ENCODE data around the gene ADAM15.

The ADAM15 gene

DNA sequence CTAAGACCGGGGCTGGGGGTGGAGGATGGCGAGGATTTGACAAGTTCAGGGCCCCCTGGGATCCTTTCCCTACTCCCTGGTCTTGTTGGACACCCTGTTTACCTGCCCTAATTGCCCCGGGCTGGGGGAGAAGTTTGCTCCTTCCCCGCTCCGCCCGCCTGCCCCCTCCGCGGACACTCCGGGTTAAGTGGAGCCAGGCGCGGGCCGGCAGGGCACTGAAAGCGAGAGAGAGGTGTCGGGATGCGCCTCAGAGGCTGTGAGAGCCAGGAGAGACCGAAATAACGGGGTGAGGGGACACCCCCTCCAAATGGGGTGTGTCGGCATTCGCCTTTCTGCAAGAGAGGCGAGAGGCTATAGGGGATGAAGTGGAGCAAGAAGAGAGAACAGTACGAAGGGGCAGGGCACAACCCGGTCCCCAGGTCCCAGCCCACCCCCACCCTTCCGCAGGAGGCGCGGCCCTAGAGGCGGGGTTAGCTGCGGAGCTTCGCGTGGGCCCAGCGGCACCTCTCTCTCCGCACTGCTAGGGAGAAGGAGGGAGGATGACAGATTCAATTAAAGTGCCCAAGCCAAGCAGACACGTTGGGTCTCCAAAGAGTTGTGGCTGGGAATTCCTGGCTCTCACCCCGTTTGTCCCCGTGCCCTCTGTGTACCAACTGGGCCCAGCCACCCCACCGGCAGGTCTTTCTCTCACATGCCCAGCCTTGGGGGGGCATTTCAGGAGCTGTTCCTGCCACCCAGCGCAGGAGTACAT is 31.4 kb downstream of the ADAM15 start:
- peaks cover 79% of the 10 kb centered on the region for H3K4me1 ChIP-seq (ENCODE audit: control insufficient read depth, insufficient read depth, low read length)
- peak overlapping the region; percentile 19 for H3K4me3 ChIP-seq (ENCODE audit: low read length)
- H3K36me3 ChIP-seq (ENCODE audit: control insufficient read depth, insufficient read depth, low read length): no peaks in the 10 kb centered on the region
- H3K27me3 ChIP-seq (ENCODE audit: control insufficient read depth, insufficient read depth, low read length): peaks cover 57% of the 10 kb centered on the region
- H3K9ac ChIP-seq (ENCODE audit: low read length): peak overlapping the region; percentile 18
- no peaks in the 10 kb centered on the region for H3K9me3 ChIP-seq (ENCODE audit: control insufficient read depth, low read length)

DNA sequence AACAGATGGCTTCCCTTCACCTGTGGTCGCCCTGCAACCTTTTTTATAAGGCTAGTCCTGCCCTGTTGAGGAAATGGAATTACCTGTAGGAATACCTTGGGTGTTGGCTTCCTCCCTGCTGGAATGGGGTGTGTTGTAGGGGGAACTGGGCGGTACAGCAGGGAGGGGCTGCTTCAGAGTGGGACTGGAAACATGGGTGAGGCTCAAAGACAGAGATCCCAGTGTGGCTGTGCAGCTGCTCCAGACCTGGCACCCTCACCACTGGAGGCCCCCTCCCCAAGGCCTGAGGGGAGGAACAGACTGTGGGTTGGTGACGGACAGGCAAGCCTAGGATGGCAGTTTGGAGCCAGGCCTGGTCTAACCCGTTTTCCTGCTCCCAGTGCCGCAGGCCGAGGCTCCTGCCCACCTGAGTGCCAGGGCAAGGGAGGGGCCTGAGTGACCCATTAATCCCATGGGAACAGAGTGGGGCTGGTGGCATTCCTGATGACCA is 32.0 kb downstream of the ADAM15 start:
- H3K9ac ChIP-seq (ENCODE audit: low read length): peak overlapping the region; percentile 18
- peaks cover 73% of the 10 kb centered on the region for H3K4me1 ChIP-seq (ENCODE audit: control insufficient read depth, insufficient read depth, low read length)
- no peaks in the 10 kb centered on the region for H3K9me3 ChIP-seq (ENCODE audit: control insufficient read depth, low read length)
- peaks cover 57% of the 10 kb centered on the region for H3K27me3 ChIP-seq (ENCODE audit: control insufficient read depth, insufficient read depth, low read length)
- peak overlapping the region; percentile 19 for H3K4me3 ChIP-seq (ENCODE audit: low read length)
- no peaks in the 10 kb centered on the region for H3K36me3 ChIP-seq (ENCODE audit: control insufficient read depth, insufficient read depth, low read length)

DNA sequence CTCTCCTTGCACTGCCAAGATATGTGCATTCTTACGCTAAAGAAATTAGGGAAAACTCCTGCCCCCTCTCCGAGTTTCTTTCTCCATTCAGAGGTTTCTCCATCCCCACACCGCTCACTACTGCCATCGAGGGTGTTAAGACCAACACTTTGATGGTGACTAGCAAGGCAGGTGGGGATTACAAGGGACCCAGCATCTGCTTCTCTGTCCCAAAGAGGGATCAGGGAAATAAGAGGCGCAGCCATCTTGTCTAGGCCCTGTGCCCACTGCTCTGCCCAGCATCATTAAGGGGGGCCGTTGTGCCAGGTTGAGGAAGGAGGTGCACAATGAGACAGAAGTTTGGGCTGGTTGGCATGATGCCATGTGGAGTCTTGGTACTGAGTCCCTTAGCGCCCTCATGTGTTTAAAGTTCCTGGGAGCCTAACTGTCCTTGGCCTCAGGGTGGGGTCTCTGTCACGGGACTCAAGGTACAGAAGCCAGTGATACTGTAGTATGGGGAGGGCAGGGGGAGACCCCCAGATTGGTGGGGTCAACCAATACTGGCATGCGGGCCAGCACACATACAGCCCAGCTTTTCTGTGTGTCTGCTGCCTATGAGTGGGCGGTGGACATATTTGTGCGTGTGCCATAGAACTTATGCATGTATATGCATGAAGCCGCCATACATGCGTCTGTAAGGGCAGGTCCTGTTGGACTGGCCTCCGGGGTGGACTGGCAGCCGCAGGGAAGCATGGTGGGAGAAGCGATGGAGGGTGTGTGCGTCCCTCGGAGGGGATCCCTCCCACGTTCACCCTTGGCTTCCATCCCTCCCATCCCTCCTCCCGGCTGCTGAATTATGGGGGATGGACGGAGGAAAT is 33.0 kb downstream of the ADAM15 start:
- H3K4me1 ChIP-seq (ENCODE audit: control insufficient read depth, insufficient read depth, low read length): peaks cover 67% of the 10 kb centered on the region
- peak overlapping the region; percentile 87 for H3K4me3 ChIP-seq (ENCODE audit: low read length)
- no peaks in the 10 kb centered on the region for H3K36me3 ChIP-seq (ENCODE audit: control insufficient read depth, insufficient read depth, low read length)
- peak overlapping the region; percentile 75 for H3K9ac ChIP-seq (ENCODE audit: low read length)
- no peaks in the 10 kb centered on the region for H3K9me3 ChIP-seq (ENCODE audit: control insufficient read depth, low read length)
- H3K27me3 ChIP-seq (ENCODE audit: control insufficient read depth, insufficient read depth, low read length): peaks cover 56% of the 10 kb centered on the region

DNA sequence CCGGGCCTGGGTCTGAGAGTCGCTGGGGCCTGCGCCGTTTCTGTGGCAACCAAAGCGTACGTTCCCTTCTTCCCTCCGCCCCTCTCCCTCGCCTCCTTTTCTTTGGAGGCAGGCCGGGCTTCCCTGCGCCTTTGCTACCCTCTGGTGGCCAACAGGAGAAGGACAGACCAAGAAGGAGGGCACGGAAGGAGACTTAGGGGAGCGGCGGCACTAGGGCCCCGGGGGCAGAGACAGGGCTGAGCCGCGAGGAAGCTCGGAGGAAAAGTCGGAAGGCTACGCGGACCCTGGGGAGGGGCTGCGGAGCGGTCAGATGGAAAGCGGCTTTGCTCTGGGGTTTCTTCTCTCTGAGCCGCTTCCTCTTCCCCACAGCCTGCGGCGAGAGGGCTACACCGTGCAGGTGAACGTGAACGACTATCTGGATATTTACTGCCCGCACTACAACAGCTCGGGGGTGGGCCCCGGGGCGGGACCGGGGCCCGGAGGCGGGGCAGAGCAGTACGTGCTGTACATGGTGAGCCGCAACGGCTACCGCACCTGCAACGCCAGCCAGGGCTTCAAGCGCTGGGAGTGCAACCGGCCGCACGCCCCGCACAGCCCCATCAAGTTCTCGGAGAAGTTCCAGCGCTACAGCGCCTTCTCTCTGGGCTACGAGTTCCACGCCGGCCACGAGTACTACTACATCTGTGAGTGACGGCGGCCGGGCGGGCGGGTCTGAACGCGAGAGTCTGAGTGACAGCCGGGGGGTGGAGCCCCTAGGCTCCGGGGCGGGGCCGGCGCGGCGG is 33.8 kb downstream of the ADAM15 start:
- H3K36me3 ChIP-seq (ENCODE audit: control insufficient read depth, insufficient read depth, low read length): no peaks in the 10 kb centered on the region
- H3K4me1 ChIP-seq (ENCODE audit: control insufficient read depth, insufficient read depth, low read length): peaks cover 59% of the 10 kb centered on the region
- peak overlapping the region; percentile 77 for H3K9ac ChIP-seq (ENCODE audit: low read length)
- H3K4me3 ChIP-seq (ENCODE audit: low read length): peak overlapping the region; percentile 87
- no peaks in the 10 kb centered on the region for H3K9me3 ChIP-seq (ENCODE audit: control insufficient read depth, low read length)
- H3K27me3 ChIP-seq (ENCODE audit: control insufficient read depth, insufficient read depth, low read length): peaks cover 48% of the 10 kb centered on the region

DNA sequence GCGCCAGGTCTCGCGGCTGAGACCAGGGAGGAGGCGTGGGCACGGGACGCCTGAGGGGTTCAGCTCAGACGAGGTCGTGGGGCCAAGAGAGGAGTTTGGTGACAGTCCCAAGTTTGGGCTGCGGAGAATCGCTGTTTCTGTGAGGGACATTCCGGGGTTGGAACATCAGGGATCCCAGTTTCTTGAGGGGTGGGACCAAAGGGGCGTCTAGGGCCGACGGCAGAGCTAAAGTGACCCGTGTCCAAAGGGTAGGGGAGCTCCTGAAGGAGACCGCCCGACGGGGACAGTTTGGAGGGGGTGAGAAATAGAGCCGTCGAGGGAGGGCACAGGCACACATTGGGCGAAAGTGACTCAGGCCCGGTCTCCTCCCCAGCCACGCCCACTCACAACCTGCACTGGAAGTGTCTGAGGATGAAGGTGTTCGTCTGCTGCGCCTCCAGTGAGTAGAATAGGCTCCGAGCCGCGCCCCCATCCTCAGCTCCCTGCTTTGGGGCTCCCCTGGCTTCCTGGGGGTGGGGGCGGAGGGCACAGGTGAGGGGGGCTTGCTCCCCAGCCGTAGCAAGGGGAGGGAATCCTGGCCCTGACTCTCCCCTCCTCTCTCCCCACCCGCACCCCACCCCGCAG is 34.5 kb downstream of the ADAM15 start:
- Histone ChIP-seq H3K9me3 (ENCODE audit: control insufficient read depth, low read length) (no peaks in the 10 kb centered on the region), H3K9ac (ENCODE audit: low read length) (peak overlapping the region; percentile 77), H3K36me3 (ENCODE audit: control insufficient read depth, insufficient read depth, low read length) (no peaks in the 10 kb centered on the region), H3K4me3 (ENCODE audit: low read length) (peak overlapping the region; percentile 87), H3K27me3 (ENCODE audit: control insufficient read depth, insufficient read depth, low read length) (peaks cover 41% of the 10 kb centered on the region), H3K4me1 (ENCODE audit: control insufficient read depth, insufficient read depth, low read length) (peaks cover 52% of the 10 kb centered on the region)

DNA sequence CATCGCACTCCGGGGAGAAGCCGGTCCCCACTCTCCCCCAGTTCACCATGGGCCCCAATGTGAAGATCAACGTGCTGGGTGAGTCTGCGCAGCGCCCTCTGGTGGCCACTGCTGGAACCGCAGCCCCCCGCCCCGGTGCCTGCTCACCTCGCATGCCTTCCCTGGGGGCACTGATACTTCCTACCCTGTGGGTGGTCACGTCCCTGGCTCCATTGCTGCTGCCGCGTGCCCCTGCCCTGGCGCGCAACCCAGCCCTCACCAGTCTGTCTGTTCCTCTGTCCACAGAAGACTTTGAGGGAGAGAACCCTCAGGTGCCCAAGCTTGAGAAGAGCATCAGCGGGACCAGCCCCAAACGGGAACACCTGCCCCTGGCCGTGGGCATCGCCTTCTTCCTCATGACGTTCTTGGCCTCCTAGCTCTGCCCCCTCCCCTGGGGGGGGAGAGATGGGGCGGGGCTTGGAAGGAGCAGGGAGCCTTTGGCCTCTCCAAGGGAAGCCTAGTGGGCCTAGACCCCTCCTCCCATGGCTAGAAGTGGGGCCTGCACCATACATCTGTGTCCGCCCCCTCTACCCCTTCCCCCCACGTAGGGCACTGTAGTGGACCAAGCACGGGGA is 35.1 kb downstream of the ADAM15 start:
- Histone ChIP-seq H3K4me3 (ENCODE audit: low read length) (peak overlapping the region; percentile 87), H3K9ac (ENCODE audit: low read length) (no peak overlapping the region), H3K36me3 (ENCODE audit: control insufficient read depth, insufficient read depth, low read length) (no peaks in the 10 kb centered on the region), H3K27me3 (ENCODE audit: control insufficient read depth, insufficient read depth, low read length) (peaks cover 34% of the 10 kb centered on the region), H3K9me3 (ENCODE audit: control insufficient read depth, low read length) (no peaks in the 10 kb centered on the region), H3K4me1 (ENCODE audit: control insufficient read depth, insufficient read depth, low read length) (peaks cover 48% of the 10 kb centered on the region)

DNA sequence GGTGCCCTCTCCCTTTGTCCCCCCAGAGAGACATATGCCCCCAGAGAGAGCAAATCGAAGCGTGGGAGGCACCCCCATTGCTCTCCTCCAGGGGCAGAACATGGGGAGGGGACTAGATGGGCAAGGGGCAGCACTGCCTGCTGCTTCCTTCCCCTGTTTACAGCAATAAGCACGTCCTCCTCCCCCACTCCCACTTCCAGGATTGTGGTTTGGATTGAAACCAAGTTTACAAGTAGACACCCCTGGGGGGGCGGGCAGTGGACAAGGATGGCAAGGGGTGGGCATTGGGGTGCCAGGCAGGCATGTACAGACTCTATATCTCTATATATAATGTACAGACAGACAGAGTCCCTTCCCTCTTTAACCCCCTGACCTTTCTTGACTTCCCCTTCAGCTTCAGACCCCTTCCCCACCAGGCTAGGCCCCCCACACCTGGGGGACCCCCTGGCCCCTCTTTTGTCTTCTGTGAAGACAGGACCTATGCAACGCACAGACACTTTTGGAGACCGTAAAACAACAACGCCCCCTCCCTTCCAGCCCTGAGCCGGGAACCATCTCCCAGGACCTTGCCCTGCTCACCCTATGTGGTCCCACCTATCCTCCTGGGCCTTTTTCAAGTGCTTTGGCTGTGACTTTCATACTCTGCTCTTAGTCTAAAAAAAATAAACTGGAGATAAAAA is 35.9 kb downstream of the ADAM15 start:
- Histone ChIP-seq H3K27me3 (ENCODE audit: control insufficient read depth, insufficient read depth, low read length) (peaks cover 27% of the 10 kb centered on the region), H3K9ac (ENCODE audit: low read length) (no peak overlapping the region), H3K36me3 (ENCODE audit: control insufficient read depth, insufficient read depth, low read length) (no peaks in the 10 kb centered on the region), H3K4me3 (ENCODE audit: low read length) (no peak overlapping the region), H3K9me3 (ENCODE audit: control insufficient read depth, low read length) (no peaks in the 10 kb centered on the region), H3K4me1 (ENCODE audit: control insufficient read depth, insufficient read depth, low read length) (peaks cover 47% of the 10 kb centered on the region)

DNA sequence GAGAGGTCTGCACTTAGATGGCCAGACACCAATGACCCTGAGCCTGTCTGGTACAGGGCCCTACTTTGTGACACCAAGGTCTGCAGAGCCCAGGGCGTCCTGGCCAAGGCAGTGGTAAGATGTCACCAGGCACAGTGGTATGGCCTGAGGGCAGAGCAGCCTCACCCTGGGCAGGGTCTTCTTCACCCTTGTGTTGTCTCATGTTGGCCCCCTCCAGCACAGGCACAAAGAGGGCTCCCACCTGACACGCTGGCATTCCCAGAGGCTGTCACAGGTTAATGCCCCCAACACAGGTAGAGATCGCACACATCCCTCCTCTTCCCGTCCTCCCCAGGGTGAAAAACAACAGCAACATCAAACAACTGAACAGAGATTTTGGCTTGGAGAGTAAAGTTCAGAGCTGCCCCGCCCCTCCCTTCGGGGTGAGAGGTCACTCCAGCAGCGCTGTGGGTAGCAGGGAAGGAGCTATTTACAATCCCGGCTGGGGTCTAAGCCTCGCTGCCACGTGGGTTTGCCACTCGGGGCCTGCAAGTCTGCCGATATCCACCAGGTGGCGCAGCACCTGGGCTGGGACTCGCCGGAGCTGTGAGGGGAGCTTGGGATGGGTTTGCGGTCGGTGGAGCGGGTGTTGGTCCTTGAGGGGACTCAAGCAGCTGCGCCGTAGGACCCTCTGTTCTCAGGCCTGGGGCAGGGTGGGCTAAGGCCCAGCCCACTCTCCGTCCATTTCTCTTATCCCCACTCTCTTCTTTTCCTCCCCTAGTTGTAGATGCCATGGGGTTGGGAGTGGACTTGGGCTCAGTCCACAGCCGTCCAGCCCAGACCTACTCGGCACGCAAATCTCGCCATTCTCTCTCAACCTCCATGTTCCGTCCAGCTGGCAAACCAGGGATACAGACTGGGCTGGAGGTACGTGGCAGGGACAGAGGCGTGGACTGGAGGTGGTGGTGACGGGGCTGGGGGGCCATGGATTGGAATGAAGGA is 40.2 kb downstream of the ADAM15 start:
- Histone ChIP-seq H3K36me3 (ENCODE audit: control insufficient read depth, insufficient read depth, low read length) (no peaks in the 10 kb centered on the region), H3K27me3 (ENCODE audit: control insufficient read depth, insufficient read depth, low read length) (no peaks in the 10 kb centered on the region), H3K4me3 (ENCODE audit: low read length) (no peak overlapping the region), H3K9ac (ENCODE audit: low read length) (no peak overlapping the region), H3K4me1 (ENCODE audit: control insufficient read depth, insufficient read depth, low read length) (peaks cover 9% of the 10 kb centered on the region), H3K9me3 (ENCODE audit: control insufficient read depth, low read length) (no peaks in the 10 kb centered on the region)

DNA sequence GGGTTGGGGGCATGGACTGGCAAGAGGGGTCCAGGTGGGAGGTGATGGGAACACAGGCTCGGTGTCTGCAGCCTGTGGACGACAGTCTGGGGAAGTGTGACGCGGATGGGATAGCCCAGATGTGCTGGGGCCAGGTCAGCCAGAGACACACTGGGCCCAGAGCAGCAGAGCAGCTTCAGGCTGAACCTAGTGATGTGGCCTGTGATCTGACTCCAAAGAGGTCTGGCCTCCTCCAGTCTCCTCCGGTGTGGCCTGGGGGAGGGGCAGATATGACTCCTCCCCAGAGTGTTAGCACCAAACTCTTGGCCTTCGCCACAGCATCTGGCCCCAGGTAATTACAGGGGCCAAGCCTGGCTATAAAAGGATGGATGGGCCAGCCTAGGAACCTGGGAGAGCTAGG is 41.0 kb downstream of the ADAM15 start:
- no peaks in the 10 kb centered on the region for H3K9me3 ChIP-seq (ENCODE audit: control insufficient read depth, low read length)
- H3K4me1 ChIP-seq (ENCODE audit: control insufficient read depth, insufficient read depth, low read length): peaks cover 9% of the 10 kb centered on the region
- no peak overlapping the region for H3K4me3 ChIP-seq (ENCODE audit: low read length)
- H3K36me3 ChIP-seq (ENCODE audit: control insufficient read depth, insufficient read depth, low read length): no peaks in the 10 kb centered on the region
- H3K9ac ChIP-seq (ENCODE audit: low read length): no peak overlapping the region
- H3K27me3 ChIP-seq (ENCODE audit: control insufficient read depth, insufficient read depth, low read length): no peaks in the 10 kb centered on the region

DNA sequence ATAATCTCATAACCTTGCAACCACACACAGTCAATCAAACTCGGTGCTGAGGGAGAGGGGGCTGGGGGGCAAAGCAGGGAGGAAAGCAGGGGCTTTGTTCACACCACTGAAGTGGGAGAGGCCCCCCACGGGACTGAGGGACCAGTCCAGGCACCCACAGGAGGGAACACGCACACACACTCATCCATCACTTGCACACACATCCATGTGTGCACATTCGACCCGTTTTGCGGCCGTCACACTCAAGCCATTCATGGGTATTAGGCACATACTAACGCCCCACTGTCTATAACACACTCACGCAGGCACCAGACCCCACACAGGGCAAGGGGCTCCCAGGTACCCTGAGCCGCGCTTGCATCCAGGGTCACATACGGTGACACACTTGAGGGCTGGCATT is 41.5 kb downstream of the ADAM15 start:
- peaks cover 9% of the 10 kb centered on the region for H3K4me1 ChIP-seq (ENCODE audit: control insufficient read depth, insufficient read depth, low read length)
- H3K4me3 ChIP-seq (ENCODE audit: low read length): no peak overlapping the region
- H3K36me3 ChIP-seq (ENCODE audit: control insufficient read depth, insufficient read depth, low read length): no peaks in the 10 kb centered on the region
- no peak overlapping the region for H3K9ac ChIP-seq (ENCODE audit: low read length)
- H3K27me3 ChIP-seq (ENCODE audit: control insufficient read depth, insufficient read depth, low read length): no peaks in the 10 kb centered on the region
- no peaks in the 10 kb centered on the region for H3K9me3 ChIP-seq (ENCODE audit: control insufficient read depth, low read length)

Data from mucosa of stomach (tissue), 1 donor.